ENCODE measurements around the gene MSRB1.

- TF ChIP-seq MAX (IDR thresholded peaks at IDR 0.05) (no peak), REST (IDR thresholded peaks at IDR 0.05; ENCODE audit: low read depth) (no peak), POLR2A (IDR thresholded peaks at IDR 0.05; ENCODE audit: borderline replicate concordance, extremely low read depth, insufficient read depth, insufficient read length) (no peak)
These were observed 33.2 kb upstream of the MSRB1 start for GRCh38 chr16:1976216-1976520.

Measured in HCT116 (cell line).